HG03135 (cell line): ENCODE measurements around the gene CRCP.
"Not testable (repeated sequence)": the region's sequence is repeated elsewhere in the genome, so short reads cannot be mapped to it uniquely, and the experiment has no call there.

Experiments used
- ATAC-seq: cut with Tn5 transposase; IDR thresholded peaks from one replicate; pipeline ENCODE4 v1.9.1; 2021; ENCODE audit warnings: mild to moderate bottlenecking, moderate library complexity; ENCODE audit not compliant: unreplicated experiment

Gene CRCP

GRCh38 chr7:66105263-66105748 is 9.3 kb upstream of the CRCP start:
- ATAC-seq: no peak

- ATAC-seq: not testable (repeated sequence)
Measured at GRCh38 chr7:66108410-66108809, 6.2 kb upstream of the CRCP start.

DNA sequence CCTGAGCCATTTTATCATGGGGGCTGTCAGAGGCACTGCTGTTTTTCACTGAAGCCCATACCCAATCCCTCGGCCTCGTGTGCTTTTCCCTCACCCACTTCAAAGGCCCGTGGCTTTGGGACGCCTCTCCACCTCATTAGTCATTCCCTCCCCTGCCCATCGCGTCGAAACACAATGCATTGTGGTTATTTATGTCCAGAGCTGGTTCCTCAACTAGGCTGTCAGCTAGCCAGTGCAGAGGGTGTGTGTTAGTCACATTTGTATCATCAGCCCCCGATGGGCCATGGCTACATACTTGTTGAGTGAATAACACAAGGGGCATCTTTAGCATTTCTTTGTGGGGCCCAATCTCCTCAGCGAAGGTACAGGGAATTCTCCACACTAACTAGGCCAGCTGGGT is 3.8 kb upstream of the CRCP start:
- ATAC-seq: no peak

GRCh38 chr7:66116680-66117420 is 2.2 kb downstream of the CRCP start:
- ATAC-seq: not testable (repeated sequence)

- ATAC-seq: no peak
Measured at GRCh38 chr7:66118603-66119002, 4.0 kb downstream of the CRCP start.

DNA sequence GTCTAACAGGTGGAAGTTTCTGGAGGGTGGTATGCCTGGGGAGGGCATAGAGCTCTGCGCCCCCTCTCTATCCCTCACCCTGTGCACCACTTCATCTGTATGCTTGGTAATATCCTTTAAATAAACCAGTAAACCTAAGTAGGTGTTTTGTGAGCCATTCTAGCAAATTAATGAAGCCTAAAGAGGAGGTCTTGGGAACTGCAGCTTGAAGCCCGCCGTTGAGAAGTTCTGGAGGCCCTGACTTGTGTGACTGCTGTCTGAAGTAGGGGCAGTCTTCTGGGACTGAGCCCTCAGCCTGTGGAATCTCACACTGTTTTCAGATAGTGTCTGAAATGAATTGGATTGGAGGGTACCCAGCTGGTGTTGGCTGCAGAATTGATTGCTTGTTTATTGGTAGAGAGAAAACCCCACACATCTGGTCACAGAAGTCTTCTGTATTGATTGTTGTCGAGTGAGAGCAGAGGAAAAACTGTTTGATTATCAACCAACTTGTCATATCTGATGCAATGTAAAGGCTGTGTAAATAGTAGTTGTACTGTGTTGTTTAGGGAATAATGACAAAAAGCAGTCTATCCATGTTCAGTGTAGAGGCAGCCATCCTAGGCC is 4.7 kb downstream of the CRCP start:
- ATAC-seq: no peak

DNA sequence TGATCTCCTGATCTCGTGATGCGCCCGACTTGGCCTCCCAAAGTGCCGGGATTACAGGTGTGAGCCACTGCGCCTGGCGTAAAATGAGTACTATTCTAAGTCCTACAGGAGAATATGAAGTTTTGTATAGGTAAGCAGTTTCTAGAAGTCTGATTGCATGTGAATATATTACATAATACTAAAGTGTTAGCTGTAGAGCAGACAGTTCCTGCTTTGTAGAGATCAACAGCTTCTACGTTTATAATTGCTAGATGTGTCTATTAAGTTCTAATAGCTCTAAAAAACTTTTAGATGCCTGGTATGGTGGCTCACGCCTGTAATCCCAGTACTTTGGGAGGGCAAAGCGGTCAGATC is 8.5 kb downstream of the CRCP start:
- no peak for ATAC-seq

DNA sequence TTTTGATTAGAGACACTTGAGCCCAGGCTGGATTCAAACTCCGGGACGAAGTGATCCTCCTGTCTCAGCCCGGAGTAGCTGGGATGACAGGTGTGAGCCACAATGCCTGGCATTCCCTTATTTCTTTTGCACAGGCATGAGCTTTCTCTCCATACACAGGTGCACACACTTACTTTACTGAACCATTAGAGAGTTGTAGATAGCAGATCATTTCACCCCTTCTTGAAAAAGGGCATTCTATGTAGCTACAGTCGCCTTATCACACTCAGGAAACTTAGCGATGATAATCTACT is 9.9 kb downstream of the CRCP start:
- ATAC-seq: not testable (repeated sequence)

DNA sequence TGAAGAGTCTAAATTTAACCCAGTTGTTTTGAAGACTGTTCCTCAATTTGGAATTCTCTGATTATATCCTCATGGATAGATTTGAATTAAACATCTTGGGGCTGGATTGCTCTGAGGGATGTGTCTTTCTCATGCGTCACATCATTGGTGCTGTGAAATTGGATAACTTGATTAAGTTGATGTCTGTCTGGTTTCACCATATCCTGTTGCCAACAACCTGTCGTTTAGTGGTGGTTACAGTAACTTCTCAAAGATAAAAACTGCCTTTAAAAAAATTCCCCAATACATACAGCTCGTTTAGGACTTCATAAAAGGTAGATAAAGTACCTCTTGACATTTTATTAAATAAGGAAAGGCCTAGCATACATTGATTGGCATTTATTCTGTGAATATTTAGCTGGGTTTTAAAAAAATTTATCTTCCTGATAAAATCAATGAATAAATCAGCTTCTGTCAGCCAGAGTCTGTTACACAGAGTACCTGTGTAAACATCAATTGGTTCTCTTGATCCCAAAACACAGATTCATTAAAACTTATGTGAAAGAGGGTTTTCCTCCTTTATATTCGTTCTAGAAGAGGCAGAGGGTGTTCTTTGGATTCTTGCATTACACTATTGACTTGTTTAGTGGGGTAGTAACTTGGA is 10.5 kb downstream of the CRCP start:
- no peak for ATAC-seq

DNA sequence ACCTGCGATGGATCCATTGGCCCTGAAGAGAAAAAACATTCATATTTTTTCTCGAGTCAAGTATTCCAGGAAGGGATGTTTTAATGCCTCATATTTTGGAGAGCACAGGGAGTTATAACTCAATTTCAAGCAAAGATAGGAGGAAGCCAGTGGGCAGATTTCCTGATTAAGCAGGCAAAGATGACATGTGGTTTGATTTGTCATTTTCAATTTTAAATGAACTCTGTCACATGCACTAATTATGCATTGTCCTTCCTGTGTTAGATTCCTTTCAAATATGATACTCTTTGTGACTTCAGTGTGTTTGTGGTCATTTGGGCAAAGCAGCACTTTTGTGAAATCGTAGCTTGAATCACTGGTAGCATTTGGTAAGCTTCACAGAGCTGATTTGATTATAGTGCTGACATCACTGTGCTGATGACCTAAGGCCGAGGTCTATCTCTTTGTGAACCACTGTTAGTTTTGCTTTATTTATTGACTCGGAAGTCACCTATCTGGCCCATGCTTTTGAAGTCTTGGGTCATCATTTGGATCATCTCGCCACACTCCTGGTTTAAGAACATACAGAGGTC is 11.2 kb downstream of the CRCP start:
- not testable (repeated sequence) for ATAC-seq

DNA sequence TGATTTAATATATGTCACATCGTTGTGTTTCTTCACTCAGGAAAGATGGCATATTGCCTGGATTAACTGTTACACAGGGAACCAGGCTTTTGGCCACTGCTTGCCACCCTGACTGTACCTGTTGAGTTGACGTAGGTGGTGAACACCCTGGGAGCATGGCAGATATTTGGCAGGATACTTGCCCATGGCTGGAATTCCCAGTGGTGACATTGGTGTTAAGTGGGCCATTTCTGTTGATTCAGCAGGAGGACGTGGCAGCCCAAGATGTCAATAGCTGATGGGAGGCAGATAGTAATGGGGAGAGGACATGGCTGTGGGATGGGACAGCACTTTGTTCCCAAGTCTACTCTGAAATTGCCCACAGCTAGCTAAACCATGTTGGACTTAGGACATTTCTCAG is 12.5 kb downstream of the CRCP start:
- not testable (repeated sequence) for ATAC-seq

DNA sequence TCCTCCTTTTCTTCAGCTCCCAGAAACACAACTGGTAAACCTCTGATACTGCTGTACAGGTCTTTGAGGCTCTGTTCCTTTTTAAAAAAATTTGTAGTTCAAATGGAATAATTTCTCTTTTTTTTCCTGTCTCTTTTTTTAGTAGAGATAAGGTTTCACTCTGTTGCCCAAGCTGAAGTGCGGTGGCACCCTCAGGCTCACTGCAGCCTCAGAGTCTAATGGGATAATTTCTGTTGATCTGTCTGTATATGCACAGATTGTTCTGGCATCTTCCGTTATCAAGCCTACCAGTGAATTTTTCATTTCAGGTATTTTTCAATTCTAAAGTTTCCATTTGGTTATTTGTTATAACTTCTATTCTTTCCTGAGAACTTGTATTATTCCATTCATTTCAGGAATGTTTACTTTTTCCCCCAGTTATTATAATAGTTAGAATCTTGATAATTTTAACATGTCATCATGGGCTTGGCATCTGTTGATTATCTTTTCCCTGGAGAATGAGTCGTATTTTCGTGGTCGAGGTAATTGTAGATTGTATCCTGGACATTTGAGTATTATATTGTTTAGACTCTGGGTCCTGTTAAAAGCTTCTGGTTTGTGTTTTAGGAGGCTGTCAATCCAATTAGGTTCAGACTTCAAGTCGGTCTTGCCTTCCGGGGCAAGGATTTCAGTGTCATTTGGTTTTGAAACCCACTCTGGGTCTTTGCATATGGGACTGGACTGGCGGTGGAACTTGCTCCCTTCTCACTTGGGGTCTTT is 24.5 kb downstream of the CRCP start:
- ATAC-seq: no peak

DNA sequence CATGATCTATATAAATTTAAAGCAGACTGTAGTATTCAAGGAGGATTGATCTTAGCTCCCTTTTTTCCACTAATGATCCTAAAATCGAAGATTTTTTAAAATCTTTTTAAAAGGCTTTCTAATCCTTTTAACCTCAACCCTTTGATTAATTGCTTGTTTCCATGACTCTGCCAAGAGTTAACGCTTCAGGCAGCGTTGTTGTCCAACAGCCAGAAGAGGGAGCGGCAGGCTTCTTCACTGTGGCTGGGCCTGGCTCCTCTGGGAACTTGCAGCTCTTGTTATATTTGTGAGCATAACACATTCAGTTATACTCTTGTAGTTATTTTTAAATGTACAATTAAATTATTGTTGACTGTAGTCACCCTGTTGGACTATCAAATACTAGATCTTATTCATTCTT is 26.3 kb downstream of the CRCP start:
- ATAC-seq: no peak

DNA sequence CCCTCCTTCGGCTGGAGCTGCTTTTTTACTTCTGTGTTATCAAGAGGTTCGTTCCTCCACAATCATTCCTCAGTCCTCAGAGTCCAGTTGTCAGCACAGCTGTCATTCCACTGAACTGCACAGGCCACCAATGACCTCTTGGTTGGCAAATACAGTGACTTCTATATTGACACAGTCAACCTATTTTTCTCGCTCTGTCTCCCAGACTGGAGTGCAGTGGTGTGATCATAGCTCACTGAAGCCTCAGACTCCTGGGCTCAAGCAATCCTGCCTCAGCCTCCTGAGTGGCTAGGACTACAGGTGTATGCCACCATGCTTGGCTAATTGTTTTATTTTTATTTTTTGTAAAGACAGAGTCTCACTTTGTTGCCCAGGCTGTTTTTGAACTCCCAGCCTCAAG is 27.7 kb downstream of the CRCP start:
- ATAC-seq: no peak

DNA sequence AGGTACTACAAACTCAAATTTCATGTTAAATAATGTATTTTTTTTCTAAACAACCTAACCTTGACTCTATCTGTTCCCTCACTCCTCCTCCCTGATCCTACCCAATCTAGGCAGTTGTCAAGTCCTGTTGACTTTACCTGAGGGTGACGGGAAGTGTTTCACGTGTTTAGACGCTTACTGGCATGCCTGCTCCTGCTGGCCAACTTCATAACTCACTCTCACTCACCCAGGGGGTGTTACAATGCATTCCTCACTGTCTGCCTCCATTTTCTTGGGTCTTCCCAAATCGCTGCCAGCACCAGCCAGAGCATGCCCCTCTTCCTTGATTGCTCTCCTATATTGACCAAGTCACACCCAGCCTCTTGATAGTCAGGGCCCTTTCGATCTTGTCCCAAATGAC is 28.3 kb downstream of the CRCP start:
- no peak for ATAC-seq

DNA sequence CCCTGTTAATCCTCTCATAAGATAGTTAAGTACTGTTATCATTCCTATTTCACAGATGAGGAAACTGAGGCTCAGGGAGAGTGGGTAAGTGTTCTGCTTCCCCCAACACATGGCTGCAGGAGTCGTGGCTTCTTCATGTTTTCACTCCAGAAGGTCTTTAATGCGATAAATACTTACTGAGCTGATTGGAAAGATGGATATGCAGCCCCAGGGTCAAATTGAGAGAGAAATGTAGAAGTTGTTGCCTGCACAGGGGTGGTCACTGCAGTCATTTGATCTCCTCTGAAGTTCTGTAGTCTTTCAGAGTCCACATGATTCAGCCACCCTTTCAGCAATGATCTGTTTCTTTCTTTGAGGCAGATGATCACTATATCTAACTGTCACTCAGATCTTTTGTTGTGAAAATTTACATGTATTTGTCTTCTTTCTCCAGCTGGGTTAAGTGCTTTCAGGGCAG is 29.3 kb downstream of the CRCP start:
- ATAC-seq: no peak

DNA sequence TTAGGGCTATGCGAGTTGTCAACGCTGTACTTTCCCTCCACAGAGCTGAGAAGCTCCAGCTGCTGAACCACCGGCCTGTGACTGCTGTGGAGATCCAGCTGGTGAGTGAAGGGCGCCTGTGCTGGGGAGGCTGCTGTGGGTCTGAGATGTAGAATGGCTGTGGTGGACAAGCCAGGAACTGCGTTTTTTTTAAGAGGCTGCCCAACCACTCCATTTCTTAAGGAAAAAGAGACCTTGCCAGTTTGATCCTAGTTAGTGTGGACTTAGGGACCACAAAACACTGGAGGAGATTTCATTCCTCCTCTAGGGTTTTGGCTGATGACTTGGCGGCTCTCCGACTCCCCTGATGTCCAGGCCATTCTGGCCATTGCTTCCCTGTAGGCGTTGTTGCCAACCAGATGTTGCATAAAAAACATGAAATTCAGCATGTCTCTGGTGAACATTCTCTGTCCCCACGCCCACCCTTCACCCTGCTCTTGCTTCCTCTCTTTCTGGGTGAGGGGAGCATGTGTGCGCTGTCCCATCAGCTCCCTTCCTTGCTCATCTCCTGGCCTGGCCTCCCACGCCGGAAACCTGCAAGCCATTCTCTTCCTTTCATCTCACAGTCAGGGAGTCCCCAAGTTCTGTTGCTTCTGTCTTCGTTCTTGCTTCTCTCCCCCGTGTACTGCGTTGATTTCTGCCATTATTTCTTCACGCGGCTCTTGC is 30.9 kb downstream of the CRCP start:
- ATAC-seq: no peak

GRCh38 chr7:66146701-66147100 is 32.1 kb downstream of the CRCP start:
- no peak for ATAC-seq

- not testable (repeated sequence) for ATAC-seq
Measured at GRCh38 chr7:66147657-66148056, 33.0 kb downstream of the CRCP start.

- no peak for ATAC-seq
Measured at GRCh38 chr7:66150471-66150870, 35.8 kb downstream of the CRCP start.
